RCC 7860 (cell line): ENCODE data around the gene PPP1R14B.

Source experiments
- DNase-seq: peaks from one replicate; pipeline ENCODE4 v3.0.0-alpha.2; 2015; ENCODE audit warnings: low spot score
- FAIRE-seq: peaks from 2 replicates; lab custom pipeline; 2012; peaks lifted over from hg19 to GRCh38; lab: Jason Lieb, UNC

PPP1R14B gene

GRCh38 chr11:64232967-64233315, 13.8 kb downstream of the PPP1R14B start:
- FAIRE-seq, result no peak
- no peak for DNase-seq

DNA sequence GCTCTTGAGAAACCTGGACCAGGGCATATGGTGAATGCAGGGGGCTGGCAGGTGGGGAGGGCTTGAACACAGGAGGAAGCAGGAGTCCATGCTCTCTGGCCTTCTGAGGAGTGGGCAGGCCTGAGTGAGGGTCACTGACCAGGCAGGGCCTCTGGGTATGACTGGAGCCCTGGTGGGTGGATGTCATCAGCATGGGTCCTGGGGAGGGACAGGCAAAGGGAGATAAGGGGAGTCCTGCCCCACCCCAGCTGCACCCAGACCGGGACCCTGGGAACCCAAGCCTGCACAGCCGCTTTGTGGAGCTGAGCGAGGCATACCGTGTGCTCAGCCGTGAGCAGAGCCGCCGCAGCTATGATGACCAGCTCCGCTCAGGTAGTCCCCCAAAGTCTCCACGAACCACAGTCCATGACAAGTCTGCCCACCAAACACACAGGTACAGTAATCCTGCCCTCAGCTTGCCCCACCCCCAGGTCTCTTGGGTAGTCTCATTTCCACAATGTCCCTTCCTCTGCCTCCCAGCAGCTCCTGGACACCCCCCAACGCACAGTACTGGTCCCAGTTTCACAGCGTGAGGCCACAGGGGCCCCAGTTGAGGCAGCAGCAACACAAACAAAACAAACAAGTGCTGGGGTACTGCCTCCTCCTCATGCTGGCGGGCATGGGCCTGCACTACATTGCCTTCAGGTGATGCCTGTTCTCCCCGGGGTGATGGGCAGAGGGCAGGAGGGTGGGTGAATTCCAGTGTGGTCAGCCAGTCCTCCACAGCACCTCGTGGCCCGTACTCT, 14.4 kb downstream of the PPP1R14B start:
- no peak for FAIRE-seq
- no peak for DNase-seq

DNA sequence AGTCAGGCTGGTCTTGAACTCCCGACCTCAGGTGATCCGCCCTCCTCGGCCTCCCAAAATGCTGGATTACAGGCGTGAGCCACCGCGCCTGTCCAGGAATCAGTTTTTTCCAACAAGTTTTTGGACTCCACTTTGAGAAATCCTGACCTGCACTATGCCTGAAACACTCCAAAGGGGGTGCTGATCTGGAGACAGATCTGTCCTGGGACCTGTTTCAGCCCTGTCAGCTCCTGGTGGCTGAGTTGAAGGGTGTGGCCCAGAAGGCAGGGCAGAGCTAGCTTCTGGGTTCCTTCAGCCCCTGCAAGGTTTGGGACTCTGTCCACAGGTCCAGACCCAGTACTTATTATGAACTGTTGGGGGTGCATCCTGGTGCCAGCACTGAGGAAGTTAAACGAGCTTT, 15.2 kb downstream of the PPP1R14B start:
- DNase-seq (no peak), FAIRE-seq (no peak)

DNA sequence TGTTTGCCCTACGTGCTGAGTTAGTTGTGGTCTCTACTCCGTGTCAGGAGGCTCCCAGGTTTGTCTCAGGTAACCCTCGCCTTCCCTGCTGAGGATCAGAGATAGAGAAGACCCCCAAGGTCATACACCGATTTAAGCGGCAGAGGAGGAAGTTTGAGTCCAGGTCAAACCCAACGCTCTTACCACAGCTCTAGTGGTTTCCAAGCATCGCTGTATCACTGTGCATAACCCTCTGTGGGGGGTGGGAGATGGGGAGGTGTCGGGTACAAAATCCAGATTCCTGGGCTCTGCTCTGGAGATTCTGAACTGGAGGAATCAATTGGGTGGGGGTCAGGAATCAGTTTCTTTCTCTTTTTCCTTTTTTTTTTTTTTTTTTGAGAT, 15.8 kb downstream of the PPP1R14B start:
- FAIRE-seq (no peak), DNase-seq (no peak)

DNA sequence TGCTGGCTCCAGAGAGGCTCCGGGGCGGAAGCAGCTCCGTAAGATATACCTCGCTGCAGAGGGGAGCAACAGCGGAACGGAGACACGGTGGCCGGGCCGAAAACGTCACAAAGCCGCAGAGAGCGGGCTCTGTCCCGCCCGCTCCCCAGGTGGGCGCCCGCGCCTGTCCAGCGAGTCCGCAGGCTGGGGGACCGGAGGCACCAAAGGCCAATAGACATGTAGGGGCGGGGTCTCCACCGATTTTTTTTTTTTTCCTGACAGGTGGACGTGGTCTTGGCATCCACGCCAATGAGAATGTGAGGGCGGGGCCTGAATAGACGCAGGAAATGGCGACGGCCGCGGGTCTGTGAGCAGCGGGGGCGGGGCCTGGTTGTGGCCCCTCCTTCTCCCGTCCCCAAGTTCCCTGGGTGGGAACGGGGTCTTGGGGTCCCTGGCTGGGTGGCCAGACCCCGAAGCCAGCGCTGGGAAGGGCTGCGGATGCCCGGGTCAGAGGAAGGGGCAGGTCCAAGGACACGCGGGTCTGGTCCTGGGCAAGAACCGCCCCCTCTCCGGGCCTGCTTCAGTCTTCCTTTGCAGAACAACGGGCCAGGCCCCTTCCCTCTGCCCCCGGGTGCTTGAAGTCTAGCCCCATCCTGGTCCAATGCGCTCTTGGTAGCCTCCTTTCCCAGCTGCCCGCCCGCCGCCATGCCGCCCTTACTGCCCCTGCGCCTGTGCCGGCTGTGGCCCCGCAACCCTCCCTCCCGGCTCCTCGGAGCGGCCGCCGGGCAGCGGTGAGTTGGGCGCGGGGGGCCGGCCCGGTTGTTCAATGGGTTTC, 16.4 kb downstream of the PPP1R14B start, which contains the start of gene DNAJC4:
Gene DNAJC4, plus strand, starts transcription at position 378 of the 814 bp plus-strand sequence. Its CDS starts 307 bp downstream, at position 685.
- DNase-seq (peak; percentile 73), FAIRE-seq (peak; percentile 38)

- DNase-seq, result no peak
These were observed 17.0 kb downstream of the PPP1R14B start for GRCh38 chr11:64229744-64230170.

DNA sequence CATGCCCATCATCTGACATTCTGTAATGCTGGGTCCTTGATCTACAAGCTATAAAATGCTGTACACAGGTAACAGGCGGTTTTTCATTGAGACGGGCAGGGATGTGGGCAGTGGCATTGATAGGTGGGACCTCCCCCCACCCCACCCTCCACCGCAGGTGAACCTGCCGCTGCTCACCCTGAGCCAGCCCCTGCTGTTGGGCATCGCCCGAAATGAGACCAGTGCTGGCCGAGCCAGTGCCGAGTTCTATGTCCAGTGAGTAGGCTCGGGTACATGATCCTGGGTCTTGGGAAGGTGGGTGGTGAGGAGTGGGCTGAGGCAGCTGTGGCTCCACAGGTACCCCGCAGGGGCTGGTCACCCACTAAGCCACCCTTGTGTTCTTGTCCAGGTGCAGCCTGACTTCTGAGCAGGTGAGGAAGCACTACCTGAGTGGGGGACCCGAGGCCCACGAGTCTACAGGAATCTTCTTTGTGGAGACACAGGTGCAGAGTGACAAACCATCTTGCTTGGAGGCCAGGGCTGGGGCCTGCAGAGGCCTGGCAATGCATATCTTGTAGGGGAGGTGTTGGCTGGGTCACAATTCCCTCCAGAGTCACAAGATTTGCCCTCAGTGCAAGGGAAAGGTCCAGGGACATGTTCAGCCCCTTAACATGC, 17.5 kb downstream of the PPP1R14B start:
- no peak for DNase-seq
- no peak for FAIRE-seq

More at GRCh38 chr11:64229744-64230170, 17.0 kb downstream of the PPP1R14B start:
- no peak for FAIRE-seq

DNA sequence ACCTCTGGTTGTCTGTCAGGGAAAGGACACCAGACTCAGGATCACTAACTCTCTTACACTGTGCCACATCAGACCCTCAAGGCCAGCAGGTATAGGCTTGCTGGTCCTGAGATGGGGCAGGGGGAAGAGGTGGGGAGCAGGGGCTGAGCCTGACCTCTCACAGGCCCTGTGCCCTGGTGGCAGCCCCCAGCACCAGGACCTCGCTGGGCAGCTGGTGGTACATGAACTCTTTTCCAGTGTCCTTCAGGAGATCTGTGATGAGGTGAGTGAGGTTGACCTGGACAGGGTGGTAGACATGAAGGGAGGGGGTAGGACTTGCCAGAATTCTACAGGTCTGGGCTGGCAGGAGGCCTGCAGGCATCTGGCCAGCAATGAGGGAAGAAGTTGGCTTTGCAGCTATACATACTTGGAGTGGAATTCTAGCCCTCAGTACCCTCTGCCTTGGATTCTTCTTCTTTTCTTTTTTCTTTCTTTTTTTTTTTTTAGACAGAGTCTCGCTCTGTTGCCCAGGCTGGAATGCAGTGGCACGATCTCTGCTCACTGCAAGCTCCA, 19.3 kb downstream of the PPP1R14B start:
- DNase-seq (no peak), FAIRE-seq (no peak)

- DNase-seq (peak; percentile 36), FAIRE-seq (no peak)
These were observed 20.2 kb downstream of the PPP1R14B start for GRCh38 chr11:64226507-64227051.

DNA sequence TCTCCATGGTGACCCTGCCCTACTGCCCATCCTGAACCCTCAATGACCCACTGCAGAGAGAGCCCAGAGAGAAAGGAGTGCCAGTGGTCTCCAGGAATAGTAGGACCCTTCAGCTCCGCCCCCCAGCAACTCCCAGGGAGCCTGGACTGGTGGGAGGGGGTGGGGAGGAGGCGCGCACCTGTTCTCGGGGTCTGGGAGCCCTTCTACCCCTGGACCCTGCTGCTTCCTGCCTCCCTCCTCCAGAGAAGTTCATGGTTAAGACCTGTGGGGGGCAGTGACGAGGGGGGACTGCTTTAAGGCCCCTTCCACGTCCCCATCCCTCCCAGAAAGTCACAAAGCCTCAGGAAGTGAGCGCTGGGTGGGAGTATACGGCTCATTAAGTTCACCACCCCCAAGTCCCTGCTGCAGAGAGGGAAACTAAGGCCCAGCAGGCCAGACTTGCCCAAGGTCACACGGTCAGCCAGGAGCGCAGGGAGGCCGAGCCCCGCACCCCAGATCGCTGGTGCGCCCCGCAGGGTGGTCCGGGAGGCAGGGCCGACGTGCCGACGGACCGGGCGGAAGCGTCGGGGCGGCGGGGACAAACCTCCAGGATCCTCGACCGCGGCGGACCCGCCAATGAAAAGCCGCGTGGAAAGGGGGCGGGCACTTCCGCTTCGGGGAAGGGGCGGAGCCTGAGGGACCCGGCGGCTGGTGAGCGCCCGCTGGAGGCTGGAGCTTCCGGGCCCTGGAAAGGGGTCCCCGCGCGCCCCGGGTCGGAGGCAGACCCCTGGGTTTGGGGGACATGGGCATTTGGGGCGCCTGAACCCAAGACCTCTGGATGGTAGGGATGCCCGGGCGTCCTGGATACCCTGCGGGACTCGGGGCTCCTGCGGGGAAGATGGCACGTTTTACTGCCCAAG, 20.9 kb downstream of the PPP1R14B start, which contains the start of the genes NUDT22 and TRPT1:
Gene NUDT22, plus strand, starts transcription at position 667 of the 899 bp plus-strand sequence. CDS start 379 bp downstream, outside the sequence.
Gene TRPT1, minus strand, starts transcription at position 579 of the 899 bp plus-strand sequence. Its CDS starts 326 bp downstream, at position 253.
- FAIRE-seq, result no peak
- peak; percentile 53 for DNase-seq

- DNase-seq (no peak), FAIRE-seq (no peak)
These were observed 21.7 kb downstream of the PPP1R14B start for GRCh38 chr11:64224891-64225607.

DNA sequence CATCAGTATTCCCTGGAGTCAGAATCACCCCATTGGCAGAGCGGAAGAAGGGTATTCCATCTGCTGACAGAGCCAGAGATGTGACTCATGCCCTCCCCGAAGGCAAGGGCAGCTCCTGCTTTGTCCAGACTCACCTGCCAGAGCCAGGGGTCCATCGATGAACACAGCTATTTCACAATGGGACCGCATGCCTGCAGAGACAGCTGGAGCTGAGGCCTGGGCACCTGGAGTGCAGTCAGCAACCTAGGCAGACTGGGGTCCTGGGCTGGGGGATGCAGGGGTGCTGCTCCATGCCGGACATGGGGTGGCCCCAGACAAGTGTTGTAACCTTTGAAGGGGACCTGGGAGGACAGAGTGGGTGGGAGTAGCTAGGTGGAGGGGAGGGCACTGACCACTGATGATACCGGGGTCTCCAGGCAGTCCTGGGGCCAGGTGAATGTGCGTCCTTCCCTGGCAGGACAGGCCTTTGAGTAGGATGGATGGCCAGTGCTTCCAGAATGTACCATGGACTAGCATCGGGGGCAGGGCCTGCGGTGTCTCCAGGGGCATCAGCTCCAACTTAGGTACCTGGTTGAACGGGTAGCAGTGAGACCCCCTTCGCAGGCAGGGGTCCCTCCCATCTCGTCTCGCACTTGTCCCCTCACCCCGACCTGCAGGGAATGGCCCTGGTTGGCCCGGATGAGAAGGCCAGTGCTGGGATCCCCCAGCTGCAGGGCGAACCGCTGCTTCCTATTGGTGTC, 22.4 kb downstream of the PPP1R14B start:
- DNase-seq (no peak), FAIRE-seq (no peak)

GRCh38 chr11:64223001-64223651, 23.6 kb downstream of the PPP1R14B start:
- FAIRE-seq, result no peak
- no peak for DNase-seq

- no peak for FAIRE-seq
These were observed 24.1 kb downstream of the PPP1R14B start for GRCh38 chr11:64222651-64223000.

DNA sequence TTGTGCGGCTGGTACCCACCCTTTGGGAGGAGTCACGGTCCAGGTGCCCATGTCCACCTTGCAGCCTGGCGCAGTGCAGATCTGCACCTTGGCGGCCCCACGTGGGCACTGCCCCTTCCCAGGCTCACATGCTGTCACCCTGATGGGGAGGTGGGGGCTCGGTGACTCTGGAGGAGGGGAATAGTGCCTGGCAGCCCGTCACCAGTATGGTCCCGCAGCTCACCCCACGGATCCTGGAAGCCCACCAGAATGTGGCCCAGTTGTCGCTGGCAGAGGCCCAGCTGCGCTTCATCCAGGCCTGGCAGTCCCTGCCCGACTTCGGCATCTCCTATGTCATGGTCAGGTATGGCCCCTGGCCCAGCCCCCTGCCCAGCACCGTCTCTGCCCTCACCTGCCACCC, 25.9 kb downstream of the PPP1R14B start:
- DNase-seq (no peak), FAIRE-seq (no peak)

More at GRCh38 chr11:64222651-64223000, 24.1 kb downstream of the PPP1R14B start:
- no peak for DNase-seq

GRCh38 chr11:64220271-64220670, 26.5 kb downstream of the PPP1R14B start:
- DNase-seq (no peak), FAIRE-seq (no peak)

- DNase-seq (no peak), FAIRE-seq (no peak)
These were observed 27.0 kb downstream of the PPP1R14B start for GRCh38 chr11:64219755-64220154.

DNA sequence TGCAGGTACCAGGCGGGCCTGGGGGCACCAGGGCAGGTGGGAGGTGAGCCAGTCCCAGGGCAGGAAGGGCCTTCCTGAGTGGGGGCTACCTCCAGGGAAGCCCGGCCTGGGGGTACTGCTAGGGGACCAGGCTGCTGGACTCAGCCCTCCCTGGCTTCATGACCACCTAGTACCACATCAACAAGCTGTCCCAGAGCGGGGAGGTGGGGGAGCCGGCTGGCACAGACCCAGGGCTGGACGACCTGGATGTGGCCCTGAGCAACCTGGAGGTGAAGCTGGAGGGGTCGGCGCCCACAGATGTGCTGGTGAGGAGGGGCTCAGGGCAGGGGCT, 27.4 kb downstream of the PPP1R14B start:
- FAIRE-seq (no peak), DNase-seq (no peak)
